GM18951 (cell line): Measurements from ENCODE around the gene MINDY3.

Source experiments
- POLR2A ChIP-seq: IDR thresholded peaks from 4 replicates; pipeline ENCODE4 v1.6.1; 2011; ENCODE audit warnings: mild to moderate bottlenecking; ENCODE audit not compliant: insufficient read length, insufficient read depth; ENCODE audit errors: extremely low read depth
- in situ Hi-C: fragments of 300-500 bp; cut with MboI; formaldehyde crosslinking; loops from one replicate; pipeline ENCODE4 v1.12.0; 2022; ENCODE audit warnings: low sequenced_read_pairs, mixed read lengths, inconsistent platforms; ENCODE audit not compliant: unreplicated experiment

Gene MINDY3

DNA sequence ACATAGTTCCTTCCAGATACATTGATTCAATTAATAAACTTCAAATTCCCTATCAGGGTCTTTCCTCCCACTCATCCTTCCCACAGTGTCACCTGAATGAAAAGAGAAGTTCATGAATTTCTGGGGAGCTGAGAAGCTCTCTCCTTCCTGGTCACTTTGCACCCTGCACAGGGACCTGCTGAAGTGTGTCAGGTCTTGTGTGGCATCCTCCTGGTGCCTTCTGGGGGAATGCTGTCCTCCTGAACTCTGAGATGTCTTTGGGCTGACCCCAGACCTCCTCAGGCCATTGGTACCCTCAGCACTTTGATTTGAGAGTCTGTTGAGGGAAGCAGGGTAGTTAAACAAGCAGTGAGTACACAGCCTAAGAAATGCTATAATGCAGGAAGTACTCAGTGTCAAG is 101.0 kb downstream of the MINDY3 start:
- in situ Hi-C loops, result no loop called here
- TF ChIP-seq POLR2A, result no peak

GRCh38 chr10:15758618-15759017 is 101.7 kb downstream of the MINDY3 start:
- in situ Hi-C loops, result no loop called here
- TF ChIP-seq POLR2A, result no peak

- TF ChIP-seq POLR2A, result no peak
- in situ Hi-C loops, result no loop called here
Measured at GRCh38 chr10:15754937-15755336, 105.4 kb downstream of the MINDY3 start.

- in situ Hi-C loops, result no loop called here
- TF ChIP-seq POLR2A, result no peak
Measured at GRCh38 chr10:15751046-15751445, 109.3 kb downstream of the MINDY3 start.

GRCh38 chr10:15748126-15748525 is 112.2 kb downstream of the MINDY3 start:
- TF ChIP-seq POLR2A, result no peak
- in situ Hi-C loops, result loop anchor here (25.0 kb wide), 1 partner anchor 311 kb away; no protein-coding TSS in a partner anchor

DNA sequence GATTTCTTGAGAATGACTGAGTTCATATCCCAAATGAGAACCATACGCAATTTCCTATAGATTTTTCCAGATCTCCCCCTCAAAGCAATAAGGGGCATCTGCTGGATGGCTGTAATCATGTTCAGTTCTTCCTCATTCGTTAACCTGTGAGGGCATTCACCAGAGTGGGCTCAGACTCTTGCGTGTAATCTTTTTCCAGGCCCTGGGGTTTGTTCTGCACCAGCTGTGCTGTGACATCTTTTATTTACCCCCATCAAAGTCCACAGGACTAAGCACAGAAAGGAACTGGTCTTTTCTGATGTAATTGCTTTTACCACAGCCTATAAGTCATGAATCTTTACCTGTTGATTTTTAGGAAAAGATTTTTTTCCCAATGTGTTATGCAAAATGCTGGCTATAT is 112.7 kb downstream of the MINDY3 start:
- in situ Hi-C loops, result loop anchor here (25.0 kb wide), 1 partner anchor 310 kb away; no protein-coding TSS in a partner anchor
- no peak for TF ChIP-seq POLR2A

DNA sequence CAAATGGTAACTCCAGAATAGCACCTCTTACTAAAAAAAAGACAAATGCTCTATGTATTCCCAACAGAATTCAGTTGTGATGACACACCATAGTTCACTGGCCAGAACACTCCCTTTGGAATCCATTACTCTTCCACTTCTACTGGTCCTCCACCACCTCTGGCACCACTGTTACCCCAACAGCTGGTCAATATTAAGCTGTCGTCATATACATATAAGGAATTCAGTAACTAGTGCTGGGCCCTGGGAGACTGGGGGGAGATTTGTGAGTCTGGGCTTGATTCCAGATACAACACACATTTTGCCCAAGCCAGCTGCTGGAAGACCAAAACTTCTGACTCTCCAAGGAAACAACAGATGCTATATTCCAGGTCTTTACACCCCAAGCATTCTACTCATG is 114.6 kb downstream of the MINDY3 start:
- no peak for TF ChIP-seq POLR2A
- in situ Hi-C loops, result loop anchor here (25.0 kb wide), 1 partner anchor 308 kb away; no protein-coding TSS in a partner anchor

GRCh38 chr10:15744217-15744865 is 116.0 kb downstream of the MINDY3 start:
- no peak for TF ChIP-seq POLR2A
- in situ Hi-C loops, result loop anchor here (25.0 kb wide), 1 partner anchor 307 kb away; no protein-coding TSS in a partner anchor

DNA sequence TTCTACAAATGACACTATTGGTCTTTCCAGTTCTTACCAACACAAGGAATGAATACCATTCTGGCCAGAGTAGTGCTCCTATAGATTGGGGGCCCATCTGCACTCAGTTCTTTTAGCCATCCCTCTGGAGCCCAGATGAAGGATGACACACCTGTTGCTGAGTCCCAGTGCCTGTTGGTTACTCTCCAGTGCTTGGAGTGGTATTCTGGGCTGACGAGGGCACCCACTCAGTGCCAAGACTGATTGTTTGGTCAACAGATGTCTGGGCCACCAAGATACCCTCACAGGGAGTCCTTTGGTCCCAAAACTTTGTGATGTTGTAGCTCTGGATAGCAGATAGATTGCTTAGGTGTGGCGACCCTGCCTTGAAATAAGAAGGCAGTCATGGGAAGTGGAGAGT is 116.9 kb downstream of the MINDY3 start:
- TF ChIP-seq POLR2A, result no peak
- in situ Hi-C loops, result loop anchor here (25.0 kb wide), 1 partner anchor 306 kb away; no protein-coding TSS in a partner anchor

DNA sequence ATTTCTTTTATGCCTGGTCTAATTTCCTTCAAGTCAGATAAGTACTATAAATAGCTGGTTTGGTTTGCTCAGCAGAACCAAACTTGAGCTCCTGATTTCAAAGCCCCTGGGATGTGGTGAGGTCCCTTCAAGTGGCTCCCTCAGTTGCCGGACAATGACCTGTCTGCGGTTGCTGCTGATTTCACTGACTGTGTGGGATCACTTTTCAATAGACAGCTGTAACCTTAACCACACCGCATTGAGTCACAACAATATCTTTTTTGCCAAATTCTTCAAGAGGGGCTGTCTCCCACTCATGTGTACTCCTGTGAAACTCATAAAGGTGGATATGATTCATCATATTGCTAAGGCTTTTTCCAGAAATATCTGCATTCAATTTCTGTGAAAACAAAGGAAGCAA is 117.5 kb downstream of the MINDY3 start:
- no peak for TF ChIP-seq POLR2A
- in situ Hi-C loops, result loop anchor here (25.0 kb wide), 1 partner anchor 306 kb away; no protein-coding TSS in a partner anchor

GRCh38 chr10:15742102-15742501 is 118.2 kb downstream of the MINDY3 start:
- in situ Hi-C loops, result loop anchor here (25.0 kb wide), 1 partner anchor 305 kb away; no protein-coding TSS in a partner anchor
- no peak for TF ChIP-seq POLR2A

- no peak for TF ChIP-seq POLR2A
- in situ Hi-C loops, result loop anchor here (25.0 kb wide), 1 partner anchor 304 kb away; no protein-coding TSS in a partner anchor
Measured at GRCh38 chr10:15741581-15741980, 118.7 kb downstream of the MINDY3 start.

GRCh38 chr10:15740261-15740660 is 120.0 kb downstream of the MINDY3 start:
- in situ Hi-C loops, result loop anchor here (25.0 kb wide), 1 partner anchor 303 kb away; no protein-coding TSS in a partner anchor
- no peak for TF ChIP-seq POLR2A
